GM18858 (cell line): Measurements from ENCODE around the gene PCDHGB5.
"Not testable (repeated sequence)": the region's sequence is repeated elsewhere in the genome, so short reads cannot be mapped to it uniquely, and the experiment has no call there.

ENCODE experiments used
- ATAC-seq: cut with Tn5 transposase; IDR thresholded peaks from one replicate; pipeline ENCODE4 v1.9.1; 2021; ENCODE audit not compliant: unreplicated experiment

PCDHGB5 gene

GRCh38 chr5:141375444-141376155 lies 22.1 kb upstream of the PCDHGB5 start:
- not testable (repeated sequence) for ATAC-seq

DNA sequence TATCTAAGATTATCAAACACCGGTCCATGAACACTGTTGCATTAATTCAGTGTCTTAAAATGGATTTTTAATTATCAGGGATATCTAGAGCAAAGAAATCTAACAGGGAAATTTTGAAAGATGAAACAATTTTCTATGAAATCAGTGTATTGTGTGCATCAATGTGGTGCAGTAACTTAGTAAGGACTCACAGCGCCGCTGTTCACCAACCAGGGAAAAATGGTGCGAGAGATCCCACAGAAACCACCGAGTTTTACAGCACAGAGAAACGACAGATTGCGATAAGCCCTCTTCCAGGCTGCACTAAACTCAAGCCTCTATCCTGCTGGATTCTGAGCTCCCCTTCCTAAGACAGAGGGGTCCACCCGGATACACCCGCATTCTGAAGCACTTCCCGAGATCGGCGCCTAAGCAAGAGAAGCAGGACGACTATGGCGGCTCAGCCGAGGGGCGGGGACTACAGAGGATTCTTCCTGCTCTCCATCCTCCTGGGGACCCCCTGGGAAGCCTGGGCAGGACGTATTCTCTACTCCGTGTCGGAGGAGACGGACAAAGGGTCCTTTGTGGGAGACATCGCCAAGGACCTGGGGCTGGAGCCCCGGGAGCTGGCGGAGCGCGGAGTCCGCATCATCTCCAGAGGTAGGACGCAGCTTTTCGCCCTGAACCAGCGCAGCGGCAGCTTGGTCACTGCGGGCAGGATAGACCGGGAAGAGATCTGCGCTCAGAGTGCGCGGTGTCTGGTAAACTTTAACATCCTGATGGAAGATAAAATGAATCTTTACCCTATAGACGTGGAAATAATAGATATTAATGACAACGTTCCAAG lies 15.1 kb upstream of the PCDHGB5 start, which contains the start of gene PCDHGA7:
Gene PCDHGA7, plus strand, starts transcription at position 274 of the 826 bp plus-strand sequence. Its CDS starts 158 bp downstream, at position 432.
- ATAC-seq, result no peak

- ATAC-seq, result no peak
Observed at GRCh38 chr5:141383345-141383744, 14.4 kb upstream of the PCDHGB5 start.

GRCh38 chr5:141384471-141385267 lies 13.1 kb upstream of the PCDHGB5 start:
- ATAC-seq, result no peak

GRCh38 chr5:141387557-141388311 lies 10.0 kb upstream of the PCDHGB5 start, which contains the start of gene PCDHGB4:
PCDHGB4 (plus strand) TSS chr5:141387698; CDS start chr5:141387885, 187 bp downstream.
- ATAC-seq, result peak; percentile 92

GRCh38 chr5:141388661-141389060 lies 9.1 kb upstream of the PCDHGB5 start:
- no peak for ATAC-seq

- ATAC-seq, result no peak
Observed at GRCh38 chr5:141389153-141390042, 8.3 kb upstream of the PCDHGB5 start.

GRCh38 chr5:141392429-141393198 lies 5.1 kb upstream of the PCDHGB5 start, which contains the start of gene PCDHGA8:
PCDHGA8 (plus strand) TSS chr5:141392633; CDS start chr5:141392814, 181 bp downstream.
- ATAC-seq, result no peak

- ATAC-seq, result no peak
Observed at GRCh38 chr5:141393267-141393666, 4.5 kb upstream of the PCDHGB5 start.

DNA sequence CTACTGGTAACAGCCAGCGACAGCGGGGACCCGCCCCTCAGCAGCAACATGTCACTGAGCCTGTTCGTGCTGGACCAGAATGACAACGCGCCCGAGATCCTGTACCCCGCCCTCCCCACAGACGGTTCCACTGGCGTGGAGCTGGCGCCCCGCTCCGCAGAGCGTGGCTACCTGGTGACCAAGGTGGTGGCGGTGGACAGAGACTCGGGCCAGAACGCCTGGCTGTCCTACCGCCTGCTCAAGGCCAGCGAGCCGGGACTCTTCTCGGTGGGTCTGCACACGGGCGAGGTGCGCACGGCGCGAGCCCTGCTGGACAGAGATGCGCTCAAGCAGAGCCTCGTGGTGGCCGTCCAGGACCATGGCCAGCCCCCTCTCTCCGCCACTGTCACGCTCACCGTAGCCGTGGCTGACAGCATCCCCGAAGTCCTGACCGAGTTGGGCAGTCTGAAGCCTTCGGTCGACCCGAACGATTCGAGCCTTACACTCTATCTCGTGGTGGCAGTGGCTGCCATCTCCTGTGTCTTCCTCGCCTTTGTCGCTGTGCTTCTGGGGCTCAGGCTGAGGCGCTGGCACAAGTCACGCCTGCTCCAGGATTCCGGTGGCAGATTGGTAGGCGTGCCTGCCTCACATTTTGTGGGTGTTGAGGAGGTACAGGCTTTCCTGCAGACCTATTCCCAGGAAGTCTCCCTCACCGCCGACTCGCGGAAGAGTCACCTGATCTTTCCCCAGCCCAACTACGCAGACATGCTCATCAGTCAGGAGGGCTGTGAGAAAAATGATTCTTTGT lies 3.2 kb upstream of the PCDHGB5 start:
- not testable (repeated sequence) for ATAC-seq

GRCh38 chr5:141398608-141399007 lies 861 bp downstream of the PCDHGB5 start:
- no peak for ATAC-seq

GRCh38 chr5:141399555-141400258 lies 2.0 kb downstream of the PCDHGB5 start:
- ATAC-seq, result no peak

DNA sequence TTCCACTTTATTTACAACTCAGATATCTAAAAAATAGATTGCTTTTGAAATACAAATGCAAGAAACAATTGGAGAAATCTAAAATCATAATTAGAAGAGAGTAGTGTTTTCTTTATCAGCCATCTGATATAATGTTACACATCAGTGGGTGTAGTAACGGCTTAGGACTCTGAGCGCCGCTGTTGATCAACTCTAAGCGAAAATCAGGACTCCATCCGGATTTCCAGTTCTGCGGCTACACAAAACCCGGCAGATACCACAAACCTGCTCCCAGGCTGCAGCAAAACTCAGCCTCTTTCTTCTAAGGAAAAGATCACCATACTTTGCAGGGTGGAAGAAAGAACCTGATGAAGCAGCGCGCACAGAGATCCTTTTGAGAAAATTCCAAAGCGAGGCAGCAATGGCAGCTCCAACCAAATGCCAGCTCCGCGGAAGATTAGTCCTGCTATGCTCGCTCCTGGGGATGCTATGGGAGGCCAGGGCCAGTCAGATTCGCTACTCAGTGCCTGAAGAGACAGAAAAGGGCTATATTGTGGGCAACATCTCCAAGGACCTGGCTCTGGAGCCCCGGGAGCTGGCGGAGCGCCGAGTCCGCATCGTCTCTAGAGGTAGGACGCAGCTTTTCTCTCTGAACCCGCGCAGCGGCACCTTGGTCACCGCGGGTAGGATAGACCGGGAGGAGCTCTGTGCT lies 5.0 kb downstream of the PCDHGB5 start, which contains the start of gene PCDHGA9:
Gene PCDHGA9, plus strand, starts transcription at position 226 of the 691 bp plus-strand sequence. Its CDS starts 175 bp downstream, at position 401.
- ATAC-seq, result no peak

DNA sequence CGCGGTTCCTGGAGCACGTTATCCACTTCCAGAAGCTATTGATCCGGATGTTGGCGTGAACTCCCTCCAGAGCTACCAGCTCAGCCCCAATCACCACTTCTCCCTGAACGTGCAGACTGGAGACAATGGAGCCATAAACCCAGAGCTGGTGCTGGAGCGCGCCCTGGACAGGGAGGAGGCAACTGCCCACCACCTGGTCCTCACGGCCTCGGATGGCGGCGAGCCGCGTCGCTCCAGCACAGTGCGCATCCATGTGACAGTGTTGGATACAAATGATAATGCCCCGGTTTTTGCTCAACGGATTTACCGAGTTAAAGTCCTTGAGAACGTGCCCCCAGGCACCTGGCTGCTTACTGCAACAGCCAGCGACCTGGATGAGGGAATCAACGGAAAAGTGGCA lies 5.6 kb downstream of the PCDHGB5 start:
- ATAC-seq, result no peak

GRCh38 chr5:141407790-141408505 lies 10.2 kb downstream of the PCDHGB5 start, which contains the start of gene PCDHGB6:
PCDHGB6 (plus strand) TSS chr5:141408021; CDS start chr5:141408203, 182 bp downstream.
- not testable (repeated sequence) for ATAC-seq
